HG02981 (cell line): ENCODE results near the gene FAM170B.

Experiments
- ATAC-seq: cut with Tn5 transposase; IDR thresholded peaks from one replicate; pipeline ENCODE4 v1.9.1; 2021; ENCODE audit warnings: mild to moderate bottlenecking, moderate library complexity; ENCODE audit not compliant: unreplicated experiment

Gene FAM170B

GRCh38 chr10:49107887-49108267, 25.9 kb downstream of the FAM170B start:
- ATAC-seq: no peak

GRCh38 chr10:49107111-49107886, 26.5 kb downstream of the FAM170B start:
- ATAC-seq: no peak

- no peak for ATAC-seq
Observed at GRCh38 chr10:49106451-49106850, 27.4 kb downstream of the FAM170B start.

- no peak for ATAC-seq
Observed at GRCh38 chr10:49105076-49105475, 28.7 kb downstream of the FAM170B start.

- no peak for ATAC-seq
Observed at GRCh38 chr10:49104323-49104722, 29.5 kb downstream of the FAM170B start.

- ATAC-seq: no peak
Observed at GRCh38 chr10:49103761-49104160, 30.1 kb downstream of the FAM170B start.

GRCh38 chr10:49099046-49099445, 34.8 kb downstream of the FAM170B start:
- ATAC-seq: no peak

- ATAC-seq: no peak
Observed at GRCh38 chr10:49096890-49097445, 36.9 kb downstream of the FAM170B start.

GRCh38 chr10:49094646-49095045, 39.2 kb downstream of the FAM170B start:
- ATAC-seq: no peak

- ATAC-seq: no peak
Observed at GRCh38 chr10:49093922-49094321, 39.9 kb downstream of the FAM170B start.

- ATAC-seq: no peak
Observed at GRCh38 chr10:49092477-49092876, 41.3 kb downstream of the FAM170B start.

- no peak for ATAC-seq
Observed at GRCh38 chr10:49091450-49092210, 42.2 kb downstream of the FAM170B start.

- ATAC-seq: no peak
Observed at GRCh38 chr10:49090696-49091380, 43.0 kb downstream of the FAM170B start.

GRCh38 chr10:49090189-49090575, 43.6 kb downstream of the FAM170B start:
- ATAC-seq: no peak

GRCh38 chr10:49089557-49090188, 44.1 kb downstream of the FAM170B start:
- ATAC-seq: no peak

- no peak for ATAC-seq
Observed at GRCh38 chr10:49089152-49089551, 44.7 kb downstream of the FAM170B start.

- ATAC-seq: no peak
Observed at GRCh38 chr10:49086889-49087288, 46.9 kb downstream of the FAM170B start.

- no peak for ATAC-seq
Observed at GRCh38 chr10:49083261-49083660, 50.6 kb downstream of the FAM170B start.

GRCh38 chr10:49082766-49083165, 51.1 kb downstream of the FAM170B start:
- ATAC-seq: no peak

GRCh38 chr10:49081547-49082275, 52.1 kb downstream of the FAM170B start:
- no peak for ATAC-seq
